WTC11 (cell line): Measurements from ENCODE around the gene DISP3. TPM values are rescaled to one million over a fixed set of nuclear protein-coding genes. Genes with fewer than 3 reads are reported as not detected.

ENCODE experiments used
- ATAC-seq: fragments of 200-7000 bp; cut with Tn5 transposase; 2 replicates; pipeline ENCODE4 v1.10.0; 2021; ENCODE audit warnings: mild to moderate bottlenecking, moderate library complexity
- CTCF ChIA-PET: fragments of 300-600 bp; sonication (Branson Sonifier 250); formaldehyde crosslinking; loops from one replicate; lab custom pipeline; 2021; ENCODE audit warnings: antibody characterized with exemption; lab: Charles Lee
- POLR2A ChIA-PET: fragments of 350-600 bp; sonication (Branson Sonifier 250); formaldehyde crosslinking; loops from one replicate; lab custom pipeline; 2021; ENCODE audit warnings: antibody characterized with exemption; lab: Charles Lee
- DNase-seq: peaks from one replicate; pipeline ENCODE4 v3.0.0; 2021; ENCODE audit warnings: low spot score
- H3K27ac Mint-ChIP-seq: 2 replicates; pipeline ENCODE4 v1.8.0; 2021; ENCODE audit warnings: mixed read lengths
- H3K27me3 Mint-ChIP-seq: 2 replicates; pipeline ENCODE4 v1.8.0; 2021; ENCODE audit warnings: low read depth, mild to moderate bottlenecking, moderate library complexity, mixed read lengths
- H3K36me3 Mint-ChIP-seq: 2 replicates; pipeline ENCODE4 v1.8.0; 2021; ENCODE audit warnings: mixed read lengths
- H3K4me1 Mint-ChIP-seq: 2 replicates; pipeline ENCODE4 v1.8.0; 2022; ENCODE audit warnings: mixed read lengths
- H3K4me3 Mint-ChIP-seq: 2 replicates; pipeline ENCODE4 v1.8.0; 2021; ENCODE audit warnings: mild to moderate bottlenecking, moderate library complexity, mixed read lengths
- H3K9me3 Mint-ChIP-seq: 2 replicates; pipeline ENCODE4 v1.8.0; 2021; ENCODE audit warnings: mixed read lengths
- ATF1 ChIP-seq: sonication (generic); formaldehyde crosslinking; IDR thresholded peaks from 2 replicates; pipeline ENCODE4 v1.8.1; 2023; ENCODE audit warnings: mild to moderate bottlenecking, moderate library complexity, missing genetic modification reagents
- ATF2 ChIP-seq: sonication (generic); formaldehyde crosslinking; IDR thresholded peaks from 2 replicates; pipeline ENCODE4 v1.8.1; 2022; ENCODE audit warnings: low read depth, missing genetic modification reagents, borderline replicate concordance
- CBFB ChIP-seq: sonication (generic); formaldehyde crosslinking; IDR thresholded peaks from 2 replicates; pipeline ENCODE4 v1.8.1; 2022; ENCODE audit warnings: mild to moderate bottlenecking, low read depth, missing genetic modification reagents
- E2F5 ChIP-seq: sonication (generic); formaldehyde crosslinking; IDR thresholded peaks from 2 replicates; pipeline ENCODE4 v1.8.1; 2022; ENCODE audit warnings: mild to moderate bottlenecking, moderate library complexity, missing genetic modification reagents
- ELF4 ChIP-seq: sonication (generic); formaldehyde crosslinking; IDR thresholded peaks from 2 replicates; pipeline ENCODE4 v1.8.1; 2022; ENCODE audit warnings: low read depth, mild to moderate bottlenecking, moderate library complexity, missing genetic modification reagents
- EMX1 ChIP-seq: fragments of 250-450 bp; sonication (Bioruptor Pico); IDR thresholded peaks from 2 replicates; pipeline ENCODE4 v1.8.0; 2021; ENCODE audit warnings: mild to moderate bottlenecking
- FOXJ3 ChIP-seq: sonication (generic); formaldehyde crosslinking; IDR thresholded peaks from 2 replicates; pipeline ENCODE4 v1.9.0; 2021; ENCODE audit warnings: missing genetic modification reagents, mild to moderate bottlenecking, borderline replicate concordance
- FOXP1 ChIP-seq: sonication (generic); formaldehyde crosslinking; IDR thresholded peaks from 2 replicates; pipeline ENCODE4 v1.8.0; 2022; ENCODE audit warnings: missing genetic modification reagents, mild to moderate bottlenecking, moderate library complexity, borderline replicate concordance
- HMGA2 ChIP-seq: fragments of 250-450 bp; sonication (Bioruptor Pico); IDR thresholded peaks from 2 replicates; pipeline ENCODE4 v1.4.0; 2021; ENCODE audit warnings: mild to moderate bottlenecking, moderate library complexity
- JAZF1 ChIP-seq: fragments of 250-450 bp; sonication (Bioruptor Pico); IDR thresholded peaks from 2 replicates; pipeline ENCODE4 v1.9.0; 2021; ENCODE audit warnings: moderate library complexity, mild to moderate bottlenecking, inconsistent platforms
- MLX ChIP-seq: sonication (generic); formaldehyde crosslinking; IDR thresholded peaks from 2 replicates; pipeline ENCODE4 v1.8.1; 2023; ENCODE audit warnings: mild to moderate bottlenecking, missing genetic modification reagents, moderate library complexity
- NFYB ChIP-seq: sonication (generic); formaldehyde crosslinking; conservative IDR thresholded peaks from 2 replicates; pipeline ENCODE4 v1.8.0; 2022; ENCODE audit warnings: low read depth, missing genetic modification reagents
- SMAD3 ChIP-seq: sonication (generic); formaldehyde crosslinking; IDR thresholded peaks from 2 replicates; pipeline ENCODE4 v1.8.0; 2022; ENCODE audit warnings: missing genetic modification reagents, mild to moderate bottlenecking, borderline replicate concordance
- SP1 ChIP-seq: sonication (generic); formaldehyde crosslinking; conservative IDR thresholded peaks from 2 replicates; pipeline ENCODE4 v1.8.1; 2022; ENCODE audit warnings: missing genetic modification reagents
- ZMAT4 ChIP-seq: fragments of 250-450 bp; sonication (Bioruptor Pico); IDR thresholded peaks from 2 replicates; pipeline ENCODE4 v1.9.0; 2021; ENCODE audit warnings: mild to moderate bottlenecking
- ZNF219 ChIP-seq: sonication (generic); formaldehyde crosslinking; IDR thresholded peaks from 2 replicates; pipeline ENCODE4 v1.8.0; 2023; ENCODE audit warnings: missing genetic modification reagents, mild to moderate bottlenecking, borderline replicate concordance
- total RNA-seq: library from RNA; stranded (reverse); gene quantifications from 3 replicates; pipeline ENCODE4 v1.2.3, GENCODE V29; 2021
- TF ChIP-seq, protein P1 (sequence below): sonication (generic); formaldehyde crosslinking; IDR thresholded peaks from 2 replicates; pipeline ENCODE4 v1.8.1; 2023; ENCODE audit warnings: mild to moderate bottlenecking, moderate library complexity, missing genetic modification reagents
- TF ChIP-seq, protein P2 (sequence below): fragments of 250-450 bp; sonication (Bioruptor Pico); IDR thresholded peaks from 2 replicates; pipeline ENCODE4 v2.1.2; 2022; ENCODE audit warnings: mild to moderate bottlenecking, moderate library complexity
- TF ChIP-seq, protein P3 (sequence below): sonication (generic); formaldehyde crosslinking; IDR thresholded peaks from 2 replicates; pipeline ENCODE4 v1.8.1; 2023; ENCODE audit warnings: mild to moderate bottlenecking, missing genetic modification reagents

DISP3 gene
- total RNA-seq, 1 experiment from 2014 or later, result 6.0 TPM

DNA sequence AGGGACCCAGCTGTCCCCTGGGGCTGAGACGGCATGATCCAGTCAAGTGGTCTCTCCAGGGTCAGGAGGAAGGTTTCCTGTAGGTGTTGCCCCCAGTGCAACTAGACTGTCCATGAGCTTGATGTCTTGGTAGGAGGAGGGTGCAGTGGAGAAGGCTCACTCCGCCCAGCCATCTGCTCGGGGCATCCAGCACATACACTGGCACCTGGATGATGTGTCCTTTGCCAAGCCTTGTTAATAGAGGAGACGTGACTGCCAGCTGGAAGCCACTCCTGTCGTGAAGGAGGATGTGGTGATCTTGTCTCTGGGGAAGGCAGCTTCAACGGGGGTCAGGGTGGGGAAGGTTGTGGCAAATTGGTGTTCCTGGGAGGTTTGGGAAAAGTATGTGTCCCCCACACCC is 6.2 kb downstream of the DISP3 start:
- DNase-seq (no peak), ATAC-seq (no peak)
- no peak for TF ChIP-seq EMX1
- TF ChIP-seq FOXP1 (CRISPR knock-in tag), result no peak
- no peak for TF ChIP-seq JAZF1
- TF ChIP-seq MLX (CRISPR knock-in tag), result no peak
- no peak for TF ChIP-seq SP1 (CRISPR knock-in tag)
- TF ChIP-seq ATF2 (CRISPR knock-in tag), result no peak
- no peak for TF ChIP-seq FOXJ3 (CRISPR knock-in tag)
- no peak for TF ChIP-seq E2F5 (CRISPR knock-in tag)
- no peak for TF ChIP-seq ATF1 (CRISPR knock-in tag)
- no peak for TF ChIP-seq SMAD3 (CRISPR knock-in tag)
- TF ChIP-seq, protein P1, sequence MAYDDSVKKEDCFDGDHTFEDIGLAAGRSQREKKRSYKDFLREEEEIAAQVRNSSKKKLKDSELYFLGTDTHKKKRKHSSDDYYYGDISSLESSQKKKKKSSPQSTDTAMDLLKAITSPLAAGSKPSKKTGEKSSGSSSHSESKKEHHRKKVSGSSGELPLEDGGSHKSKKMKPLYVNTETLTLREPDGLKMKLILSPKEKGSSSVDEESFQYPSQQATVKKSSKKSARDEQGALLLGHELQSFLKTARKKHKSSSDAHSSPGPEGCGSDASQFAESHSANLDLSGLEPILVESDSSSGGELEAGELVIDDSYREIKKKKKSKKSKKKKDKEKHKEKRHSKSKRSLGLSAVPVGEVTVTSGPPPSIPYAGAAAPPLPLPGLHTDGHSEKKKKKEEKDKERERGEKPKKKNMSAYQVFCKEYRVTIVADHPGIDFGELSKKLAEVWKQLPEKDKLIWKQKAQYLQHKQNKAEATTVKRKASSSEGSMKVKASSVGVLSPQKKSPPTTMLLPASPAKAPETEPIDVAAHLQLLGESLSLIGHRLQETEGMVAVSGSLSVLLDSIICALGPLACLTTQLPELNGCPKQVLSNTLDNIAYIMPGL (CRISPR knock-in tag), result no peak
- no peak for TF ChIP-seq CBFB (CRISPR knock-in tag)
- TF ChIP-seq ELF4, result no peak
- no peak for TF ChIP-seq NFYB (CRISPR knock-in tag)
- TF ChIP-seq, protein P2, sequence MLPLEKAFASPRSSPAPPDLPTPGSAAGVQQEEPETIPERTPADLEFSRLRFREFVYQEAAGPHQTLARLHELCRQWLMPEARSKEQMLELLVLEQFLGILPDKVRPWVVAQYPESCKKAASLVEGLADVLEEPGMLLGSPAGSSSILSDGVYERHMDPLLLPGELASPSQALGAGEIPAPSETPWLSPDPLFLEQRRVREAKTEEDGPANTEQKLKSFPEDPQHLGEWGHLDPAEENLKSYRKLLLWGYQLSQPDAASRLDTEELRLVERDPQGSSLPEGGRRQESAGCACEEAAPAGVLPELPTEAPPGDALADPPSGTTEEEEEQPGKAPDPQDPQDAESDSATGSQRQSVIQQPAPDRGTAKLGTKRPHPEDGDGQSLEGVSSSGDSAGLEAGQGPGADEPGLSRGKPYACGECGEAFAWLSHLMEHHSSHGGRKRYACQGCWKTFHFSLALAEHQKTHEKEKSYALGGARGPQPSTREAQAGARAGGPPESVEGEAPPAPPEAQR, result no peak
- TF ChIP-seq HMGA2 (CRISPR knock-in tag), result no peak
- no peak for TF ChIP-seq ZMAT4 (CRISPR knock-in tag)
- TF ChIP-seq ZNF219 (CRISPR knock-in tag), result no peak
- TF ChIP-seq, protein P3, sequence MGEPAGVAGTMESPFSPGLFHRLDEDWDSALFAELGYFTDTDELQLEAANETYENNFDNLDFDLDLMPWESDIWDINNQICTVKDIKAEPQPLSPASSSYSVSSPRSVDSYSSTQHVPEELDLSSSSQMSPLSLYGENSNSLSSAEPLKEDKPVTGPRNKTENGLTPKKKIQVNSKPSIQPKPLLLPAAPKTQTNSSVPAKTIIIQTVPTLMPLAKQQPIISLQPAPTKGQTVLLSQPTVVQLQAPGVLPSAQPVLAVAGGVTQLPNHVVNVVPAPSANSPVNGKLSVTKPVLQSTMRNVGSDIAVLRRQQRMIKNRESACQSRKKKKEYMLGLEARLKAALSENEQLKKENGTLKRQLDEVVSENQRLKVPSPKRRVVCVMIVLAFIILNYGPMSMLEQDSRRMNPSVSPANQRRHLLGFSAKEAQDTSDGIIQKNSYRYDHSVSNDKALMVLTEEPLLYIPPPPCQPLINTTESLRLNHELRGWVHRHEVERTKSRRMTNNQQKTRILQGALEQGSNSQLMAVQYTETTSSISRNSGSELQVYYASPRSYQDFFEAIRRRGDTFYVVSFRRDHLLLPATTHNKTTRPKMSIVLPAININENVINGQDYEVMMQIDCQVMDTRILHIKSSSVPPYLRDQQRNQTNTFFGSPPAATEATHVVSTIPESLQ (CRISPR knock-in tag), result no peak
- POLR2A ChIA-PET, result no interaction called here
- peaks cover 11% of the 10 kb centered on the region for H3K27me3 Mint-ChIP-seq
- CTCF ChIA-PET, result interaction anchor here (0.6 to 1.2 kb wide), 3 partner anchors 43 to 300 kb away, joined by 3 read pairs; no protein-coding TSS in a partner anchor
- no peaks in the 10 kb centered on the region for H3K36me3 Mint-ChIP-seq
- peaks cover 31% of the 10 kb centered on the region for H3K4me1 Mint-ChIP-seq
- no peak overlapping the region for H3K4me3 Mint-ChIP-seq
- H3K9me3 Mint-ChIP-seq, result no peaks in the 10 kb centered on the region
- no peak overlapping the region for H3K27ac Mint-ChIP-seq
